ENCODE results near the gene ST8SIA1.

DNA sequence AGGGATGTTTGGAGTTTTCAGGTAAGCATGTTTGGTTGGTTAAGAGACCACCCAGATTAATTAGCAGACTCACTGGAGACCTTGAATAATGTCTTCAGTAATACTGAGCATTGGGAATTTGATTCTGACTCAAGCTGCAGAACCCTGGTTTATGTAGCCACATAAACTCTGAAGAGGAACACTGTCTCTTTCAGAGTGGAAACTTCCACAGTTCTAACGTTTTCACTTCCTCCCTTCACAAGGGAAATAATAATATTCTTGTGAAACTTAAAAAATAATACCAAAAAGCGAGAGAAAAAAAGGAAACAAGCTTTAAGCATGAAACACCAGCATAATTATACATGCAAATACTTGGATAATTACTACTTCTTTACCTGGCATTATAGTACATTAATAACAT lies 40.0 kb upstream of the ST8SIA1 start:
- TF ChIP-seq, protein P1, sequence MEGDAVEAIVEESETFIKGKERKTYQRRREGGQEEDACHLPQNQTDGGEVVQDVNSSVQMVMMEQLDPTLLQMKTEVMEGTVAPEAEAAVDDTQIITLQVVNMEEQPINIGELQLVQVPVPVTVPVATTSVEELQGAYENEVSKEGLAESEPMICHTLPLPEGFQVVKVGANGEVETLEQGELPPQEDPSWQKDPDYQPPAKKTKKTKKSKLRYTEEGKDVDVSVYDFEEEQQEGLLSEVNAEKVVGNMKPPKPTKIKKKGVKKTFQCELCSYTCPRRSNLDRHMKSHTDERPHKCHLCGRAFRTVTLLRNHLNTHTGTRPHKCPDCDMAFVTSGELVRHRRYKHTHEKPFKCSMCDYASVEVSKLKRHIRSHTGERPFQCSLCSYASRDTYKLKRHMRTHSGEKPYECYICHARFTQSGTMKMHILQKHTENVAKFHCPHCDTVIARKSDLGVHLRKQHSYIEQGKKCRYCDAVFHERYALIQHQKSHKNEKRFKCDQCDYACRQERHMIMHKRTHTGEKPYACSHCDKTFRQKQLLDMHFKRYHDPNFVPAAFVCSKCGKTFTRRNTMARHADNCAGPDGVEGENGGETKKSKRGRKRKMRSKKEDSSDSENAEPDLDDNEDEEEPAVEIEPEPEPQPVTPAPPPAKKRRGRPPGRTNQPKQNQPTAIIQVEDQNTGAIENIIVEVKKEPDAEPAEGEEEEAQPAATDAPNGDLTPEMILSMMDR (IDR thresholded peaks at IDR 0.05 in 2 of 3, conservative IDR thresholded peaks at IDR 0.05 in 1 of 3; ENCODE audit: borderline replicate concordance in 1 of 3, insufficient read depth in 1 of 3, low read depth in 2 of 3, low read length in 2 of 3), result no peak
- no peak for TF ChIP-seq RAD21 (IDR thresholded peaks at IDR 0.05; ENCODE audit: low read depth)
- TF ChIP-seq CEBPB (IDR thresholded peaks at IDR 0.05; ENCODE audit: low read depth), result no peak
- TF ChIP-seq POLR2AphosphoS5 (IDR thresholded peaks at IDR 0.05; ENCODE audit: low read depth, low read length), result no peak
- TF ChIP-seq POLR2A (IDR thresholded peaks at IDR 0.05; ENCODE audit: borderline replicate concordance, extremely low read depth, insufficient read depth, insufficient read length), result no peak
- no peak for TF ChIP-seq YY1 (IDR thresholded peaks at IDR 0.05; ENCODE audit: extremely low read depth, insufficient replicate concordance, low read depth, low read length)
- TF ChIP-seq TCF7L2 (IDR thresholded peaks at IDR 0.05; ENCODE audit: borderline replicate concordance, extremely low read depth, insufficient read depth, insufficient read length), result no peak
- TF ChIP-seq ZNF274 (IDR thresholded peaks at IDR 0.05; ENCODE audit: low read depth, low read length), result no peak
